Astrocyte (in vitro differentiated cells and primary cell): ENCODE measurements around the gene TNRC6C.

Experiments used
- CTCF ChIP-seq: IDR thresholded peaks from 2 replicates; pipeline ENCODE4 v1.5.1; 2011; ENCODE audit warnings: low read depth, mild to moderate bottlenecking, inconsistent platforms, low read length, moderate library complexity; ENCODE audit not compliant: insufficient read depth
- EZH2 ChIP-seq: IDR thresholded peaks from 2 replicates; pipeline ENCODE4 v1.6.1; 2012; ENCODE audit warnings: mild to moderate bottlenecking, low read length, inconsistent platforms; ENCODE audit not compliant: insufficient read depth

GRCh38 chr17:78007647-78008046, 49.1 kb downstream of the TNRC6C start:
- TF ChIP-seq CTCF: no peak
- no peak for TF ChIP-seq EZH2
